K562 (cell line): Measurements from ENCODE around the gene PIH1D1. TPM values are rescaled to one million over a fixed set of nuclear protein-coding genes. Genes with fewer than 3 reads are reported as not detected.

Experiments used
- ATAC-seq: fragments of 200-7000 bp; cut with Tn5 transposase; 3 replicates; pipeline ENCODE4 v1.9.1; 2020; ENCODE audit warnings: moderate library complexity
- BruUV-seq: library from RNA; stranded (reverse); fragments of 400-500 nt; replicated peaks from 2 replicates; lab custom pipeline; 2021; lab: Mats Ljungman, UMichigan
- CTCF ChIA-PET: fragments of 300-600 bp; formaldehyde crosslinking; extraction: SDS; loops from one replicate; lab custom pipeline; 2021; ENCODE audit warnings: low intra/inter-chr PET ratio; lab: Yijun Ruan, JAX
- POLR2A ChIA-PET: fragments of 300-600, 350-650 bp; sonication (Branson Sonifier 250); formaldehyde crosslinking; extraction: SDS; loops from one replicate; lab custom pipeline; 2021; ENCODE audit warnings: antibody characterized with exemption, inconsistent platforms; lab: Yijun Ruan, JAX
- DNase-seq, 4 experiments: peaks; one replicate each; pipeline versions ENCODE4 v3.0.0 to v3.0.0-alpha.2; 2011 to 2018; ENCODE audit warnings: low spot score in 3 of 4, mixed read lengths in 3 of 4; ENCODE audit errors: extremely low read depth in 1 of 4
- FAIRE-seq: peaks from 2 replicates; lab custom pipeline; 2011; peaks lifted over from hg19 to GRCh38; lab: Jason Lieb, UNC
- H2AFZ ChIP-seq: 2 replicates; pipeline ENCODE4 v1.6.0; 2011; ENCODE audit warnings: low read depth, low read length, control low read depth, inconsistent platforms
- H3K27ac ChIP-seq: fragments of 200-600 bp; 3 replicates; pipeline ENCODE4 v1.8.0; 2011; ENCODE audit warnings: low read depth, mild to moderate bottlenecking, control low read depth, inconsistent platforms, low read length, moderate library complexity, mixed read lengths; ENCODE audit errors: extremely low read depth
- H3K27me3 ChIP-seq, 2 experiments: fragments of 300-600 bp in 1 of 2; 2 replicates in 1 of 2; 3 replicates in 1 of 2; pipeline versions ENCODE4 v1.6.0 to v1.8.0; 2011; ENCODE audit warnings: inconsistent platforms in 2 of 2, low read length in 2 of 2, mild to moderate bottlenecking in 1 of 2, mixed read lengths in 1 of 2, moderate library complexity in 1 of 2; ENCODE audit not compliant: control insufficient read depth in 2 of 2, insufficient read depth in 2 of 2
- H3K36me3 ChIP-seq: fragments of 300-600 bp; 3 replicates; pipeline ENCODE4 v1.8.0; 2011; ENCODE audit warnings: mild to moderate bottlenecking, low read length, inconsistent platforms; ENCODE audit not compliant: control insufficient read depth, insufficient read depth
- H3K4me1 ChIP-seq, 2 experiments: fragments of 200-600 bp in 1 of 2; replicated peaks in 1 of 2; 2 replicates in 1 of 2; 3 replicates in 1 of 2; pipeline versions ENCODE4 v1.5.1 to v1.8.0; 2011; ENCODE audit warnings: inconsistent platforms in 2 of 2, low read length in 2 of 2, mild to moderate bottlenecking in 1 of 2, mixed read lengths in 1 of 2, moderate library complexity in 1 of 2; ENCODE audit not compliant: control insufficient read depth in 2 of 2, insufficient read depth in 2 of 2
- H3K4me2 ChIP-seq: 2 replicates; pipeline ENCODE4 v1.6.1; 2011; ENCODE audit warnings: low read length, control low read depth, inconsistent platforms, mixed read lengths; ENCODE audit not compliant: insufficient read depth
- H3K4me3 ChIP-seq: fragments of 200-600 bp; sonication (generic), shearing (Covaris generic); 2 replicates; pipeline ENCODE4 v1.5.1; 2016; ENCODE audit warnings: control low read depth, inconsistent platforms
- H3K79me2 ChIP-seq: fragments of 200-600 bp; 3 replicates; pipeline ENCODE4 v1.8.0; 2011; ENCODE audit warnings: low read length, inconsistent platforms; ENCODE audit not compliant: control insufficient read depth, insufficient read depth
- H3K9ac ChIP-seq, 2 experiments: 2 replicates each; pipeline versions ENCODE4 v1.6.0 to v1.6.1; 2011; ENCODE audit warnings: low read depth in 2 of 2, low read length in 2 of 2, control low read depth in 1 of 2, inconsistent platforms in 1 of 2, mild to moderate bottlenecking in 1 of 2, mixed read lengths in 1 of 2; ENCODE audit not compliant: insufficient read depth in 1 of 2
- H3K9me1 ChIP-seq: one replicate; pipeline ENCODE4 v1.6.0; 2011; ENCODE audit warnings: inconsistent platforms, mild to moderate bottlenecking, low read length, moderate library complexity; ENCODE audit not compliant: control insufficient read depth, insufficient read depth
- H3K9me3 ChIP-seq: replicated peaks from 2 replicates; pipeline ENCODE4 v1.5.1; 2011; ENCODE audit warnings: low read depth, low read length, inconsistent platforms; ENCODE audit not compliant: control insufficient read depth, insufficient read depth
- H4K20me1 ChIP-seq: replicated peaks from 2 replicates; pipeline ENCODE4 v1.6.1; 2011; ENCODE audit warnings: low read length, inconsistent platforms, mixed read lengths; ENCODE audit not compliant: control insufficient read depth, insufficient read depth
- FOSL1 ChIP-seq: fragments of 200-800 bp; sonication (Bioruptor generic); conservative IDR thresholded peaks from 2 replicates; pipeline ENCODE4 v1.6.1; 2016; ENCODE audit warnings: missing genetic modification characterization, missing compliant biosample characterization
- MITF ChIP-seq: IDR thresholded peaks from 2 replicates; pipeline ENCODE4 v1.6.1; 2014; ENCODE audit warnings: antibody characterized with exemption
- NR3C1 ChIP-seq: sonication (generic); formaldehyde crosslinking; IDR thresholded peaks from 2 replicates; pipeline ENCODE4 v1.8.1; 2022; ENCODE audit warnings: missing genetic modification reagents
- TEAD1 ChIP-seq, 2 experiments: fragments of 450-650 bp in 1 of 2; sonication (generic) in 1 of 2; formaldehyde crosslinking; IDR thresholded peaks; 2 replicates each; pipeline versions ENCODE4 v1.4.0 to v1.8.0; 2020 to 2022; ENCODE audit warnings: mild to moderate bottlenecking in 2 of 2, missing genetic modification reagents in 1 of 2
- ZNF143 ChIP-seq: sonication (generic); formaldehyde crosslinking; IDR thresholded peaks from 2 replicates; pipeline ENCODE4 v1.9.0; 2022; ENCODE audit warnings: mild to moderate bottlenecking, missing genetic modification reagents
- ZNF212 ChIP-seq: fragments of 450-650 bp; formaldehyde crosslinking; IDR thresholded peaks from 2 replicates; pipeline ENCODE4 v1.4.0; 2020; ENCODE audit warnings: mild to moderate bottlenecking
- ZNF318 ChIP-seq, 2 experiments: fragments of 450-650 bp; IDR thresholded peaks; 2 replicates each; pipeline ENCODE4 v1.6.1; 2016; ENCODE audit warnings: mild to moderate bottlenecking in 2 of 2, borderline replicate concordance in 1 of 2, low read depth in 1 of 2, moderate library complexity in 1 of 2
- ZNF436 ChIP-seq: fragments of 250-450, 450-650 bp; sonication (Bioruptor Pico); formaldehyde crosslinking; IDR thresholded peaks from 2 replicates; pipeline ENCODE4 v1.7.0; 2020; ENCODE audit warnings: mild to moderate bottlenecking
- ZNF655 ChIP-seq: fragments of 250-450 bp; sonication (Bioruptor Pico); IDR thresholded peaks from 2 replicates; pipeline ENCODE4 v1.5.0; 2021
- WGBS: fragments of 100-300 bp; shearing (Covaris generic); methylation state at CpG from one replicate; pipeline ENCODE4 v1.1.6; 2016; ENCODE audit warnings: low coverage, mixed read lengths; ENCODE audit not compliant: insufficient coverage; ENCODE audit errors: missing lambda C conversion rate; 5-methylcytosine and 5-hydroxymethylcytosine counted together
- in situ Hi-C: fragments of 300-500 bp; cut with MboI; formaldehyde crosslinking; loops from 4 replicates; pipeline ENCODE4 v1.15.0; 2018; ENCODE audit warnings: inconsistent platforms, mixed read lengths
- intact Hi-C: fragments of 100-400 bp; cut with micrococcal nuclease; formaldehyde crosslinking; loops from 2 replicates; pipeline ENCODE4 v1.14.2; 2022
- polyA plus RNA-seq, 8 experiments: library from polyadenylated mRNA; depleted of rRNA in 4 of 8; stranded (reverse) in 5 of 8; unstranded in 3 of 8; fragments of >200 nt; fragmentation: Nextera tagmentation in 2 of 8; fragmentation: Illumina TruSeq in 1 of 8; extraction: Ambion mirVana in 2 of 8; extraction: Trizol in 1 of 8; gene quantifications; 2 replicates each; pipeline versions ENCODE4 v1.2.1 to v1.2.3, GENCODE V29; 2011 to 2014; ENCODE audit warnings: inconsistent platforms in 1 of 8, missing spikeins in 1 of 8
- total RNA-seq, 7 experiments: library from RNA; depleted of rRNA in 6 of 7; stranded (reverse); fragments of >200 nt in 6 of 7; fragmentation: Illumina TruSeq in 2 of 7; extraction: Trizol in 2 of 7; gene quantifications; 2 replicates each; pipeline versions ENCODE4 v1.2.1 to v1.2.3, GENCODE V29; 2011 to 2021; ENCODE audit warnings: low replicate concordance in 1 of 7
- TF ChIP-seq, protein P1 (sequence below): IDR thresholded peaks from 3 replicates; pipeline ENCODE4 v1.6.1; 2011; ENCODE audit warnings: borderline replicate concordance, mild to moderate bottlenecking; ENCODE audit not compliant: insufficient read length, insufficient read depth

PIH1D1 gene
- total and polyA plus RNA-seq, 9 of the 15 experiments (the other 6 are each of a cell fraction or from before 2014, with no cell fraction given), result 26.5 to 224 (median 137) TPM

GRCh38 chr19:49419173-49419572, 32.4 kb downstream of the PIH1D1 start:
- intact Hi-C loops, result no loop called here
- Histone ChIP-seq H3K9me3 (no peaks in the 10 kb centered on the region), H3K36me3 (no peaks in the 10 kb centered on the region), H3K4me1 (peaks cover 44 to 54% of the 10 kb centered on the region in 2 experiments), H3K79me2 (no peaks in the 10 kb centered on the region), H3K4me2 (no peak overlapping the region), H3K9me1 (no peaks in the 10 kb centered on the region), H3K27me3 (no peaks in the 10 kb centered on the region), H4K20me1 (no peaks in the 10 kb centered on the region), H3K4me3 (no peak overlapping the region), H2AFZ (no peak overlapping the region), H3K27ac (no peak overlapping the region), H3K9ac (no peak overlapping the region)
- WGBS, result 24% methylated on average over 2 of the region's 2 CpGs
- POLR2A ChIA-PET, result interaction anchor here (0.7 to 3.0 kb wide), 3 partner anchors 10 to 996 kb away, joined by 3 to 14 read pairs (median 4); no protein-coding TSS in a partner anchor
- BruUV-seq, result no TSS peak
- FAIRE-seq, result no peak
- ATAC-seq, result no peak
- CTCF ChIA-PET, result no interaction called here
- in situ Hi-C loops, result no loop called here
- no peak for DNase-seq
- no peak for TF ChIP-seq NR3C1
- TF ChIP-seq ZNF655, result no peak
- TF ChIP-seq FOSL1 (tag), result no peak
- no peak for TF ChIP-seq ZNF318 (IDR thresholded peaks at IDR 0.05; ENCODE audit: borderline replicate concordance in 1 of 2, low read depth in 1 of 2)
- TF ChIP-seq ZNF436 (CRISPR knock-in tag), result no peak
- no peak for TF ChIP-seq TEAD1 (CRISPR knock-in tag; IDR thresholded peaks at IDR 0.05)
- TF ChIP-seq, protein P1, sequence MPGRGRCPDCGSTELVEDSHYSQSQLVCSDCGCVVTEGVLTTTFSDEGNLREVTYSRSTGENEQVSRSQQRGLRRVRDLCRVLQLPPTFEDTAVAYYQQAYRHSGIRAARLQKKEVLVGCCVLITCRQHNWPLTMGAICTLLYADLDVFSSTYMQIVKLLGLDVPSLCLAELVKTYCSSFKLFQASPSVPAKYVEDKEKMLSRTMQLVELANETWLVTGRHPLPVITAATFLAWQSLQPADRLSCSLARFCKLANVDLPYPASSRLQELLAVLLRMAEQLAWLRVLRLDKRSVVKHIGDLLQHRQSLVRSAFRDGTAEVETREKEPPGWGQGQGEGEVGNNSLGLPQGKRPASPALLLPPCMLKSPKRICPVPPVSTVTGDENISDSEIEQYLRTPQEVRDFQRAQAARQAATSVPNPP, result no peak
- TF ChIP-seq MITF, result no peak
- TF ChIP-seq ZNF143 (CRISPR knock-in tag), result no peak
- no peak for TF ChIP-seq ZNF212 (CRISPR knock-in tag)
